ENCODE measurements around the gene IRAK1. TPM values are rescaled to one million over a fixed set of nuclear protein-coding genes. Genes with fewer than 3 reads are reported as not detected.

Gene IRAK1
- total RNA-seq (2014; rRNA removed; shearing (Covaris generic)), result 91.9 and 95.3 TPM in 2 replicates

- peak; percentile 31 to 56 for DNase-seq
- Histone ChIP-seq H3K4me1 (peaks cover 3% of the 10 kb centered on the region; the same call in 1 of the 2 replicates), H3K9me3 (replicated peaks) (no peaks in the 10 kb centered on the region), H3K36me3 (no peaks in the 10 kb centered on the region), H3K27ac (peak within 1 kb of the TSS; percentile 82), H3K4me3 (peak within 1 kb of the TSS; percentile 87), H3K27me3 (no peaks in the 10 kb centered on the region)
Observed at GRCh38 chrX:154019633-154020528, at the start of gene IRAK1. TSS of gene IRAK1 (minus strand) at chrX:154019902. CDS start at chrX:154019812, 90 bp downstream.

GRCh38 chrX:154068560-154068959, 48.9 kb upstream of the IRAK1 start:
- H3K27ac ChIP-seq, result no peak overlapping the region
- H3K4me1 ChIP-seq, result no peaks in the 10 kb centered on the region
- no peaks in the 10 kb centered on the region for H3K36me3 ChIP-seq
- H3K27me3 ChIP-seq, result no peaks in the 10 kb centered on the region
- H3K4me3 ChIP-seq, result no peak overlapping the region
- H3K9me3 ChIP-seq (replicated peaks), result no peaks in the 10 kb centered on the region
- no peak for DNase-seq

GRCh38 chrX:154064637-154065435, 45.1 kb upstream of the IRAK1 start:
- Histone ChIP-seq H3K9me3 (replicated peaks) (no peaks in the 10 kb centered on the region), H3K4me3 (no peak overlapping the region), H3K27me3 (no peaks in the 10 kb centered on the region), H3K27ac (no peak overlapping the region), H3K4me1 (no peaks in the 10 kb centered on the region), H3K36me3 (no peaks in the 10 kb centered on the region)
- DNase-seq, result no peak

GRCh38 chrX:154063234-154063633, 43.5 kb upstream of the IRAK1 start:
- no peak for DNase-seq
- Histone ChIP-seq H3K4me3 (no peak overlapping the region), H3K27me3 (no peaks in the 10 kb centered on the region), H3K27ac (no peak overlapping the region), H3K4me1 (no peaks in the 10 kb centered on the region), H3K9me3 (replicated peaks) (no peaks in the 10 kb centered on the region), H3K36me3 (no peaks in the 10 kb centered on the region; the same call in 1 of the 2 replicates)

- H3K27me3 ChIP-seq, result no peaks in the 10 kb centered on the region
- no peaks in the 10 kb centered on the region for H3K9me3 ChIP-seq (replicated peaks)
- no peak overlapping the region for H3K4me3 ChIP-seq
- no peaks in the 10 kb centered on the region; the same call in 1 of the 2 replicates for H3K36me3 ChIP-seq
- no peak overlapping the region for H3K27ac ChIP-seq
- DNase-seq, result no peak
- no peaks in the 10 kb centered on the region for H3K4me1 ChIP-seq
Observed at GRCh38 chrX:154061801-154062200, 42.1 kb upstream of the IRAK1 start.

GRCh38 chrX:154059729-154060245, 40.1 kb upstream of the IRAK1 start:
- no peak for DNase-seq
- Histone ChIP-seq H3K9me3 (replicated peaks) (no peaks in the 10 kb centered on the region), H3K27me3 (no peaks in the 10 kb centered on the region), H3K4me1 (no peaks in the 10 kb centered on the region), H3K27ac (no peak overlapping the region), H3K4me3 (no peak overlapping the region), H3K36me3 (no peaks in the 10 kb centered on the region; the same call in 1 of the 2 replicates)

GRCh38 chrX:154059231-154059630, 39.5 kb upstream of the IRAK1 start:
- no peaks in the 10 kb centered on the region for H3K9me3 ChIP-seq (replicated peaks)
- H3K27ac ChIP-seq, result no peak overlapping the region
- DNase-seq, result no peak
- H3K27me3 ChIP-seq, result no peaks in the 10 kb centered on the region
- no peak overlapping the region for H3K4me3 ChIP-seq
- no peaks in the 10 kb centered on the region for H3K4me1 ChIP-seq
- no peaks in the 10 kb centered on the region; the same call in 1 of the 2 replicates for H3K36me3 ChIP-seq

- Histone ChIP-seq H3K36me3 (no peaks in the 10 kb centered on the region; the same call in 1 of the 2 replicates), H3K9me3 (replicated peaks) (no peaks in the 10 kb centered on the region), H3K4me1 (no peaks in the 10 kb centered on the region), H3K27me3 (no peaks in the 10 kb centered on the region), H3K27ac (no peak overlapping the region), H3K4me3 (no peak overlapping the region)
- no peak for DNase-seq
Observed at GRCh38 chrX:154058214-154058997, 38.7 kb upstream of the IRAK1 start.

- Histone ChIP-seq H3K9me3 (replicated peaks) (no peaks in the 10 kb centered on the region), H3K4me3 (no peak overlapping the region), H3K36me3 (no peaks in the 10 kb centered on the region; the same call in 1 of the 2 replicates), H3K27ac (no peak overlapping the region), H3K27me3 (no peaks in the 10 kb centered on the region), H3K4me1 (no peaks in the 10 kb centered on the region)
- no peak for DNase-seq
Observed at GRCh38 chrX:154057791-154058190, 38.1 kb upstream of the IRAK1 start.

GRCh38 chrX:154056770-154057241, 37.1 kb upstream of the IRAK1 start:
- no peak for DNase-seq
- Histone ChIP-seq H3K27me3 (no peaks in the 10 kb centered on the region), H3K9me3 (replicated peaks) (no peaks in the 10 kb centered on the region), H3K4me3 (no peak overlapping the region), H3K36me3 (no peaks in the 10 kb centered on the region; the same call in 1 of the 2 replicates), H3K4me1 (no peaks in the 10 kb centered on the region), H3K27ac (no peak overlapping the region)

- no peaks in the 10 kb centered on the region for H3K9me3 ChIP-seq (replicated peaks)
- no peaks in the 10 kb centered on the region for H3K27me3 ChIP-seq
- no peaks in the 10 kb centered on the region for H3K36me3 ChIP-seq
- H3K27ac ChIP-seq, result no peak overlapping the region
- H3K4me3 ChIP-seq, result no peak overlapping the region
- DNase-seq, result peak; percentile 47 to 61
- H3K4me1 ChIP-seq, result no peaks in the 10 kb centered on the region
Observed at GRCh38 chrX:154051201-154051810, 31.6 kb upstream of the IRAK1 start.

- Histone ChIP-seq H3K9me3 (replicated peaks) (no peaks in the 10 kb centered on the region), H3K36me3 (no peaks in the 10 kb centered on the region), H3K27ac (no peak overlapping the region), H3K27me3 (no peaks in the 10 kb centered on the region), H3K4me1 (no peaks in the 10 kb centered on the region), H3K4me3 (no peak overlapping the region)
- no peak for DNase-seq
Observed at GRCh38 chrX:154050113-154050495, 30.4 kb upstream of the IRAK1 start.

GRCh38 chrX:154049209-154050112, 29.8 kb upstream of the IRAK1 start:
- Histone ChIP-seq H3K4me1 (no peaks in the 10 kb centered on the region), H3K27ac (no peak overlapping the region), H3K4me3 (no peak overlapping the region), H3K36me3 (no peaks in the 10 kb centered on the region), H3K27me3 (no peaks in the 10 kb centered on the region), H3K9me3 (replicated peaks) (no peaks in the 10 kb centered on the region)
- DNase-seq, result no peak
